H9 (cell line): ENCODE measurements around the gene PFKP. TPM values are rescaled to one million over a fixed set of nuclear protein-coding genes. Genes with fewer than 3 reads are reported as not detected.

Experiments used
- DNase-seq: peaks from one replicate; pipeline ENCODE4 v3.0.0-alpha.2; 2017
- H2AFZ ChIP-seq: one replicate; pipeline ENCODE4 v1.6.1; 2013; ENCODE audit warnings: mild to moderate bottlenecking, low read length, control low read depth, moderate library complexity
- H2AK5ac ChIP-seq: 2 replicates; pipeline ENCODE4 v1.6.1; 2013; ENCODE audit warnings: low read length, control low read depth, mixed read lengths; ENCODE audit not compliant: insufficient read length
- H2BK120ac ChIP-seq: one replicate; pipeline ENCODE4 v1.6.1; 2013; ENCODE audit warnings: low read depth, mild to moderate bottlenecking, low read length, control low read depth, inconsistent platforms; ENCODE audit not compliant: poor library complexity, severe bottlenecking
- H2BK12ac ChIP-seq: 2 replicates; pipeline ENCODE4 v1.6.1; 2013; ENCODE audit warnings: low read length, control low read depth, mixed read lengths, low read depth; ENCODE audit not compliant: insufficient read length
- H2BK15ac ChIP-seq: 2 replicates; pipeline ENCODE4 v1.6.1; 2013; ENCODE audit warnings: low read depth, low read length, control low read depth
- H2BK20ac ChIP-seq: one replicate; pipeline ENCODE4 v1.6.1; 2013; ENCODE audit warnings: low read depth, mild to moderate bottlenecking, low read length, control low read depth, inconsistent platforms; ENCODE audit not compliant: poor library complexity, severe bottlenecking
- H2BK5ac ChIP-seq: 2 replicates; pipeline ENCODE4 v1.6.1; 2013; ENCODE audit warnings: low read length, control low read depth, mixed read lengths; ENCODE audit not compliant: insufficient read length
- H3K14ac ChIP-seq: 2 replicates; pipeline ENCODE4 v1.6.1; 2013; ENCODE audit warnings: low read length, control low read depth; ENCODE audit not compliant: insufficient read depth
- H3K18ac ChIP-seq: 2 replicates; pipeline ENCODE4 v1.6.1; 2013; ENCODE audit warnings: low read depth, mild to moderate bottlenecking, mixed read lengths, low read length, control low read depth; ENCODE audit not compliant: insufficient read length
- H3K23ac ChIP-seq: 2 replicates; pipeline ENCODE4 v1.6.1; 2013; ENCODE audit warnings: low read length, control low read depth, mixed read lengths, low read depth; ENCODE audit not compliant: insufficient read length
- H3K23me2 ChIP-seq: 2 replicates; pipeline ENCODE4 v1.6.1; 2013; ENCODE audit warnings: low read depth, mild to moderate bottlenecking, mixed read lengths, low read length, control low read depth; ENCODE audit not compliant: insufficient read length, poor library complexity, severe bottlenecking
- H3K27ac ChIP-seq: 2 replicates; pipeline ENCODE4 v1.5.1; 2013; ENCODE audit warnings: low read length, control low read depth, mixed read lengths, low read depth; ENCODE audit not compliant: insufficient read length
- H3K27me3 ChIP-seq: 2 replicates; pipeline ENCODE4 v1.6.1; 2013; ENCODE audit warnings: low read length, control low read depth, inconsistent platforms; ENCODE audit not compliant: insufficient read depth
- H3K4ac ChIP-seq: 2 replicates; pipeline ENCODE4 v1.6.1; 2013; ENCODE audit warnings: low read depth, mild to moderate bottlenecking, control low read depth, inconsistent platforms, low read length, moderate library complexity
- H3K4me1 ChIP-seq: 2 replicates; pipeline ENCODE4 v1.6.1; 2013; ENCODE audit warnings: low read length, control low read depth, inconsistent platforms; ENCODE audit not compliant: insufficient read depth
- H3K4me2 ChIP-seq: 2 replicates; pipeline ENCODE4 v1.6.1; 2013; ENCODE audit warnings: low read length, control low read depth, mixed read lengths; ENCODE audit not compliant: insufficient read length, insufficient read depth
- H3K56ac ChIP-seq: 2 replicates; pipeline ENCODE4 v1.6.1; 2013; ENCODE audit warnings: low read depth, mild to moderate bottlenecking, mixed read lengths, low read length, control low read depth; ENCODE audit not compliant: insufficient read length
- H3K79me1 ChIP-seq: 2 replicates; pipeline ENCODE4 v1.6.1; 2013; ENCODE audit warnings: low read depth, mild to moderate bottlenecking, moderate library complexity, low read length, control low read depth, inconsistent platforms; ENCODE audit not compliant: insufficient read depth, poor library complexity, severe bottlenecking
- H3K79me2 ChIP-seq: 2 replicates; pipeline ENCODE4 v1.6.1; 2013; ENCODE audit warnings: low read length, control low read depth, inconsistent platforms; ENCODE audit not compliant: insufficient read depth
- H3K9ac ChIP-seq: 2 replicates; pipeline ENCODE4 v1.6.1; 2013; ENCODE audit warnings: low read length, control low read depth, mixed read lengths; ENCODE audit not compliant: insufficient read length; ENCODE audit errors: extremely low read depth
- H3K9me3 ChIP-seq: one replicate; pipeline ENCODE4 v1.6.1; 2013; ENCODE audit warnings: low read depth, low read length, inconsistent platforms; ENCODE audit not compliant: control insufficient read depth
- H3T11ph ChIP-seq: one replicate; pipeline ENCODE4 v1.6.1; 2013; ENCODE audit warnings: mild to moderate bottlenecking, low read length, control low read depth, inconsistent platforms
- H4K20me1 ChIP-seq: one replicate; pipeline ENCODE4 v1.6.1; 2013; ENCODE audit not compliant: control insufficient read depth, insufficient read length, insufficient read depth
- H4K5ac ChIP-seq: 2 replicates; pipeline ENCODE4 v1.6.1; 2013; ENCODE audit warnings: low read depth, mild to moderate bottlenecking, mixed read lengths, low read length, control low read depth; ENCODE audit not compliant: insufficient read length
- H4K8ac ChIP-seq: replicated peaks from 2 replicates; pipeline ENCODE4 v1.6.1; 2013; ENCODE audit warnings: low read length, control low read depth, mixed read lengths, low read depth; ENCODE audit not compliant: insufficient read length
- H4K91ac ChIP-seq: 2 replicates; pipeline ENCODE4 v1.6.1; 2013; ENCODE audit warnings: low read depth, mild to moderate bottlenecking, moderate library complexity, mixed read lengths, low read length, control low read depth; ENCODE audit not compliant: insufficient read length
- H3K27ac Mint-ChIP-seq, 3 experiments: 2 replicates in 2 of 3; 3 replicates in 1 of 3; pipeline ENCODE4 v1.8.0; 2020 to 2021; ENCODE audit warnings: mixed read lengths in 3 of 3, mild to moderate bottlenecking in 1 of 3, moderate library complexity in 1 of 3
- H3K27me3 Mint-ChIP-seq: 2 replicates; pipeline ENCODE4 v1.8.0; 2021; ENCODE audit warnings: low read depth, mild to moderate bottlenecking, moderate library complexity, mixed read lengths
- H3K36me3 Mint-ChIP-seq, 3 experiments: 2 replicates in 2 of 3; 3 replicates in 1 of 3; pipeline ENCODE4 v1.8.0; 2020 to 2021; ENCODE audit warnings: low read depth in 3 of 3, mixed read lengths in 3 of 3; ENCODE audit not compliant: insufficient read depth in 1 of 3
- H3K4me1 Mint-ChIP-seq, 2 experiments: 2 replicates each; pipeline ENCODE4 v1.8.0; 2020; ENCODE audit warnings: mixed read lengths in 2 of 2
- H3K4me3 Mint-ChIP-seq, 2 experiments: 2 replicates in 1 of 2; 3 replicates in 1 of 2; pipeline ENCODE4 v1.8.0; 2020 to 2021; ENCODE audit warnings: mild to moderate bottlenecking in 2 of 2, mixed read lengths in 2 of 2, moderate library complexity in 1 of 2
- H3K9me3 Mint-ChIP-seq, 2 experiments: 2 replicates in 1 of 2; 3 replicates in 1 of 2; pipeline ENCODE4 v1.8.0; 2020; ENCODE audit warnings: mild to moderate bottlenecking in 2 of 2, mixed read lengths in 2 of 2, moderate library complexity in 1 of 2
- CTCF ChIP-seq: fragments of 200-600 bp; sonication (generic); conservative IDR thresholded peaks from 3 replicates; pipeline ENCODE4 v1.8.0; 2021; ENCODE audit warnings: antibody characterized with exemption, mild to moderate bottlenecking
- WGBS: extraction: QIAGEN DNeasy Blood & Tissue Kit; methylation state at CpG from one replicate; pipeline ENCODE4 v1.1.7; 2013; ENCODE audit warnings: missing lambda C conversion rate, low lambda C conversion rate, mixed read lengths; ENCODE audit not compliant: insufficient read length; ENCODE audit errors: extremely low coverage; 5-methylcytosine and 5-hydroxymethylcytosine counted together
- total RNA-seq: library from RNA; stranded (reverse); gene quantifications from 2 replicates; pipeline ENCODE4 v1.2.1, GENCODE V29; 2021

Gene PFKP
- total RNA-seq, 1 experiment from 2014 or later: 145 TPM

- no peak overlapping the region for H2BK5ac ChIP-seq
- H3K4me2 ChIP-seq: no peak overlapping the region
- no peak for TF ChIP-seq CTCF
- no peak for DNase-seq
- no peak overlapping the region for H2BK15ac ChIP-seq
- H3K4me3 Mint-ChIP-seq: no peak overlapping the region
- no peak overlapping the region for H3K56ac ChIP-seq
- H3K9me3 ChIP-seq: no peaks in the 10 kb centered on the region
- H2AK5ac ChIP-seq: no peak overlapping the region
- H3K79me2 ChIP-seq: no peaks in the 10 kb centered on the region
- no peak overlapping the region for H3T11ph ChIP-seq
- WGBS: no CpG with 5 or more reads among the region's 3 CpGs
- H3K14ac ChIP-seq: no peak overlapping the region
- H3K36me3 Mint-ChIP-seq: peaks cover 28 to 97% (median 90%) of the 10 kb centered on the region in 3 experiments
- H3K4ac ChIP-seq: no peak overlapping the region
- H4K5ac ChIP-seq: no peak overlapping the region
- no peak overlapping the region for H3K18ac ChIP-seq
- H2BK120ac ChIP-seq: no peak overlapping the region
- no peak overlapping the region for H2BK12ac ChIP-seq
- H4K8ac ChIP-seq: no peak overlapping the region
- H3K4me1 Mint-ChIP-seq: no peaks in the 10 kb centered on the region
- H3K9me3 Mint-ChIP-seq: no peaks in the 10 kb centered on the region
- H3K27ac Mint-ChIP-seq: no peak overlapping the region
- no peak overlapping the region for H3K23ac ChIP-seq
- H4K91ac ChIP-seq: no peak overlapping the region
- no peak overlapping the region for H3K9ac ChIP-seq
- H2AFZ ChIP-seq: no peak overlapping the region
- H3K23me2 ChIP-seq: no peaks in the 10 kb centered on the region
- no peak overlapping the region for H2BK20ac ChIP-seq
- no peaks in the 10 kb centered on the region for H3K79me1 ChIP-seq
- H3K4me1 ChIP-seq: no peaks in the 10 kb centered on the region
- no peaks in the 10 kb centered on the region for H3K27me3 Mint-ChIP-seq
- H3K27me3 ChIP-seq: no peaks in the 10 kb centered on the region
- no peaks in the 10 kb centered on the region for H4K20me1 ChIP-seq
- H3K27ac ChIP-seq: no peak overlapping the region
Measured at GRCh38 chr10:3135006-3135405, 67.7 kb downstream of the PFKP start.
